ENCODE measurements around the gene ZBTB24. TPM values are rescaled to one million over a fixed set of nuclear protein-coding genes. Genes with fewer than 3 reads are reported as not detected.

ZBTB24 gene
- total RNA-seq, 1 donor = 13.4 TPM

- no peak overlapping the region for H3K4me3 ChIP-seq (ENCODE audit: low read length)
- H3K9me3 ChIP-seq (ENCODE audit: low read depth, low read length) = no peaks in the 10 kb centered on the region
- H3K4me1 ChIP-seq (ENCODE audit: insufficient read depth, low read length) = no peaks in the 10 kb centered on the region
- H3K27me3 ChIP-seq (ENCODE audit: insufficient read depth, low read length) = no peaks in the 10 kb centered on the region
These were observed 25.3 kb upstream of the ZBTB24 start for GRCh38 chr6:109508166-109508860.

GRCh38 chr6:109507490-109508072 lies 24.6 kb upstream of the ZBTB24 start:
- no peaks in the 10 kb centered on the region for H3K27me3 ChIP-seq (ENCODE audit: insufficient read depth, low read length)

GRCh38 chr6:109506841-109507240 lies 23.8 kb upstream of the ZBTB24 start:
- no peak overlapping the region for H3K4me3 ChIP-seq (ENCODE audit: low read length)
- H3K9me3 ChIP-seq (ENCODE audit: low read depth, low read length) = no peaks in the 10 kb centered on the region
- H3K4me1 ChIP-seq (ENCODE audit: insufficient read depth, low read length) = no peaks in the 10 kb centered on the region
- H3K27me3 ChIP-seq (ENCODE audit: insufficient read depth, low read length) = no peaks in the 10 kb centered on the region

More at GRCh38 chr6:109507490-109508072, 24.6 kb upstream of the ZBTB24 start:
- Histone ChIP-seq H3K4me3 (ENCODE audit: low read length) (no peak overlapping the region), H3K4me1 (ENCODE audit: insufficient read depth, low read length) (no peaks in the 10 kb centered on the region), H3K9me3 (ENCODE audit: low read depth, low read length) (no peaks in the 10 kb centered on the region)

GRCh38 chr6:109506314-109506713 lies 23.3 kb upstream of the ZBTB24 start:
- H3K4me1 ChIP-seq (ENCODE audit: insufficient read depth, low read length) = no peaks in the 10 kb centered on the region
- no peaks in the 10 kb centered on the region for H3K9me3 ChIP-seq (ENCODE audit: low read depth, low read length)
- H3K4me3 ChIP-seq (ENCODE audit: low read length) = no peak overlapping the region
- no peaks in the 10 kb centered on the region for H3K27me3 ChIP-seq (ENCODE audit: insufficient read depth, low read length)

- Histone ChIP-seq H3K4me1 (ENCODE audit: insufficient read depth, low read length) (no peaks in the 10 kb centered on the region), H3K9me3 (ENCODE audit: low read depth, low read length) (no peaks in the 10 kb centered on the region), H3K4me3 (ENCODE audit: low read length) (no peak overlapping the region), H3K27me3 (ENCODE audit: insufficient read depth, low read length) (no peaks in the 10 kb centered on the region)
These were observed 20.6 kb upstream of the ZBTB24 start for GRCh38 chr6:109503327-109504224.

- no peaks in the 10 kb centered on the region for H3K9me3 ChIP-seq (ENCODE audit: low read depth, low read length)
- H3K4me1 ChIP-seq (ENCODE audit: insufficient read depth, low read length) = no peaks in the 10 kb centered on the region
- H3K4me3 ChIP-seq (ENCODE audit: low read length) = no peak overlapping the region
- H3K27me3 ChIP-seq (ENCODE audit: insufficient read depth, low read length) = no peaks in the 10 kb centered on the region
These were observed 15.9 kb upstream of the ZBTB24 start for GRCh38 chr6:109498936-109499335.

- no peaks in the 10 kb centered on the region for H3K9me3 ChIP-seq (ENCODE audit: low read depth, low read length)
- H3K4me3 ChIP-seq (ENCODE audit: low read length) = no peak overlapping the region
These were observed 15.0 kb upstream of the ZBTB24 start for GRCh38 chr6:109498052-109498451.

GRCh38 chr6:109496036-109496772 lies 13.2 kb upstream of the ZBTB24 start:
- Histone ChIP-seq H3K27me3 (ENCODE audit: insufficient read depth, low read length) (no peaks in the 10 kb centered on the region), H3K4me1 (ENCODE audit: insufficient read depth, low read length) (peaks cover 7% of the 10 kb centered on the region), H3K9me3 (ENCODE audit: low read depth, low read length) (no peaks in the 10 kb centered on the region), H3K4me3 (ENCODE audit: low read length) (no peak overlapping the region)

More at GRCh38 chr6:109498052-109498451, 15.0 kb upstream of the ZBTB24 start:
- H3K27me3 ChIP-seq (ENCODE audit: insufficient read depth, low read length) = no peaks in the 10 kb centered on the region
- H3K4me1 ChIP-seq (ENCODE audit: insufficient read depth, low read length) = no peaks in the 10 kb centered on the region

- Histone ChIP-seq H3K9me3 (ENCODE audit: low read depth, low read length) (no peaks in the 10 kb centered on the region), H3K27me3 (ENCODE audit: insufficient read depth, low read length) (no peaks in the 10 kb centered on the region), H3K4me1 (ENCODE audit: insufficient read depth, low read length) (peaks cover 11% of the 10 kb centered on the region), H3K4me3 (ENCODE audit: low read length) (no peak overlapping the region)
These were observed 10.8 kb upstream of the ZBTB24 start for GRCh38 chr6:109493865-109494264.

- Histone ChIP-seq H3K4me3 (ENCODE audit: low read length) (no peak overlapping the region), H3K4me1 (ENCODE audit: insufficient read depth, low read length) (peaks cover 11% of the 10 kb centered on the region), H3K27me3 (ENCODE audit: insufficient read depth, low read length) (no peaks in the 10 kb centered on the region), H3K9me3 (ENCODE audit: low read depth, low read length) (no peaks in the 10 kb centered on the region)
These were observed 8.4 kb upstream of the ZBTB24 start for GRCh38 chr6:109491207-109491938.

GRCh38 chr6:109490713-109491112 lies 7.7 kb upstream of the ZBTB24 start:
- Histone ChIP-seq H3K9me3 (ENCODE audit: low read depth, low read length) (no peaks in the 10 kb centered on the region), H3K27me3 (ENCODE audit: insufficient read depth, low read length) (no peaks in the 10 kb centered on the region), H3K4me3 (ENCODE audit: low read length) (no peak overlapping the region), H3K4me1 (ENCODE audit: insufficient read depth, low read length) (peaks cover 11% of the 10 kb centered on the region)

GRCh38 chr6:109488001-109488400 lies 5.0 kb upstream of the ZBTB24 start:
- Histone ChIP-seq H3K9me3 (ENCODE audit: low read depth, low read length) (no peaks in the 10 kb centered on the region), H3K27me3 (ENCODE audit: insufficient read depth, low read length) (no peaks in the 10 kb centered on the region), H3K4me1 (ENCODE audit: insufficient read depth, low read length) (peaks cover 15% of the 10 kb centered on the region), H3K4me3 (ENCODE audit: low read length) (no peak overlapping the region)

- no peaks in the 10 kb centered on the region for H3K27me3 ChIP-seq (ENCODE audit: insufficient read depth, low read length)
- no peaks in the 10 kb centered on the region for H3K9me3 ChIP-seq (ENCODE audit: low read depth, low read length)
- no peak overlapping the region for H3K4me3 ChIP-seq (ENCODE audit: low read length)
- peaks cover 24% of the 10 kb centered on the region for H3K4me1 ChIP-seq (ENCODE audit: insufficient read depth, low read length)
These were observed 3.0 kb upstream of the ZBTB24 start for GRCh38 chr6:109486068-109486467.

- no peaks in the 10 kb centered on the region for H3K27me3 ChIP-seq (ENCODE audit: insufficient read depth, low read length)
- no peak overlapping the region for H3K4me3 ChIP-seq (ENCODE audit: low read length)
- H3K9me3 ChIP-seq (ENCODE audit: low read depth, low read length) = no peaks in the 10 kb centered on the region
- peaks cover 27% of the 10 kb centered on the region for H3K4me1 ChIP-seq (ENCODE audit: insufficient read depth, low read length)
These were observed 2.4 kb upstream of the ZBTB24 start for GRCh38 chr6:109485266-109485935.

All from mononuclear cell (primary cell).